SK-N-SH (cell line): ENCODE measurements around the gene MAMDC2.

ENCODE experiments used
- CTCF ChIP-seq: fragments of 200-600 bp; sonication (generic); IDR thresholded peaks from 2 replicates; pipeline ENCODE4 v1.6.1; 2017; ENCODE audit warnings: antibody characterized with exemption, mild to moderate bottlenecking, moderate library complexity
- EP300 ChIP-seq, 2 experiments: IDR thresholded peaks; 2 replicates each; pipeline versions ENCODE4 v1.4.0 to v1.6.1; 2012; ENCODE audit warnings: borderline replicate concordance in 1 of 2, low read depth in 1 of 2, low read length in 1 of 2
- FOXM1 ChIP-seq: IDR thresholded peaks from 2 replicates; pipeline ENCODE4 v1.4.0; 2012; ENCODE audit warnings: low read depth, mild to moderate bottlenecking
- GATA2 ChIP-seq: sonication (generic); formaldehyde crosslinking; IDR thresholded peaks from 2 replicates; pipeline ENCODE4 v1.5.0; 2020; ENCODE audit warnings: mild to moderate bottlenecking, missing genetic modification reagents
- MAX ChIP-seq: IDR thresholded peaks from 2 replicates; pipeline ENCODE4 v1.4.0; 2012; ENCODE audit warnings: low read depth
- MXI1 ChIP-seq: IDR thresholded peaks from 2 replicates; pipeline ENCODE4 v1.6.1; 2012; ENCODE audit warnings: mild to moderate bottlenecking, low read depth, low read length, improper control_type of control experiment
- POLR2AphosphoS5 ChIP-seq: IDR thresholded peaks from 2 replicates; pipeline ENCODE4 v1.6.1; 2012; ENCODE audit warnings: low read depth, low read length
- RAD21 ChIP-seq: IDR thresholded peaks from 2 replicates; pipeline ENCODE4 v1.6.1; 2012; ENCODE audit warnings: mild to moderate bottlenecking, low read length
- REST ChIP-seq: IDR thresholded peaks from 2 replicates; pipeline ENCODE4 v1.6.1; 2012; ENCODE audit warnings: mild to moderate bottlenecking, low read depth, low read length, moderate library complexity
- RFX5 ChIP-seq: IDR thresholded peaks from 2 replicates; pipeline ENCODE4 v1.6.1; 2012; ENCODE audit warnings: mild to moderate bottlenecking, improper control_type of control experiment, low read length
- USF2 ChIP-seq: fragments of 150-350 bp; IDR thresholded peaks from 2 replicates; pipeline ENCODE4 v1.6.1; 2017; ENCODE audit warnings: antibody characterized with exemption, low read length, low read depth, borderline replicate concordance

- TF ChIP-seq RAD21 = no peak
- no peak for TF ChIP-seq RFX5
- no peak for TF ChIP-seq CTCF
- no peak for TF ChIP-seq REST
- no peak for TF ChIP-seq FOXM1
- no peak for TF ChIP-seq POLR2AphosphoS5
- TF ChIP-seq USF2 = no peak
- no peak for TF ChIP-seq MXI1
- TF ChIP-seq MAX = no peak
- TF ChIP-seq EP300 (IDR thresholded peaks at IDR 0.05; ENCODE audit: borderline replicate concordance in 1 of 2, low read depth in 1 of 2, low read length in 1 of 2) = no peak
- TF ChIP-seq GATA2 (CRISPR knock-in tag) = no peak
Measured at GRCh38 chr9:70073193-70073592, 29.5 kb downstream of the MAMDC2 start.
